ENCODE measurements around the gene CTBP1. TPM values are rescaled to one million over a fixed set of nuclear protein-coding genes. Genes with fewer than 3 reads are reported as not detected.

Gene CTBP1
- total and polyA plus RNA-seq, 7 donors = 67.9 to 162 (median 113) TPM

DNA sequence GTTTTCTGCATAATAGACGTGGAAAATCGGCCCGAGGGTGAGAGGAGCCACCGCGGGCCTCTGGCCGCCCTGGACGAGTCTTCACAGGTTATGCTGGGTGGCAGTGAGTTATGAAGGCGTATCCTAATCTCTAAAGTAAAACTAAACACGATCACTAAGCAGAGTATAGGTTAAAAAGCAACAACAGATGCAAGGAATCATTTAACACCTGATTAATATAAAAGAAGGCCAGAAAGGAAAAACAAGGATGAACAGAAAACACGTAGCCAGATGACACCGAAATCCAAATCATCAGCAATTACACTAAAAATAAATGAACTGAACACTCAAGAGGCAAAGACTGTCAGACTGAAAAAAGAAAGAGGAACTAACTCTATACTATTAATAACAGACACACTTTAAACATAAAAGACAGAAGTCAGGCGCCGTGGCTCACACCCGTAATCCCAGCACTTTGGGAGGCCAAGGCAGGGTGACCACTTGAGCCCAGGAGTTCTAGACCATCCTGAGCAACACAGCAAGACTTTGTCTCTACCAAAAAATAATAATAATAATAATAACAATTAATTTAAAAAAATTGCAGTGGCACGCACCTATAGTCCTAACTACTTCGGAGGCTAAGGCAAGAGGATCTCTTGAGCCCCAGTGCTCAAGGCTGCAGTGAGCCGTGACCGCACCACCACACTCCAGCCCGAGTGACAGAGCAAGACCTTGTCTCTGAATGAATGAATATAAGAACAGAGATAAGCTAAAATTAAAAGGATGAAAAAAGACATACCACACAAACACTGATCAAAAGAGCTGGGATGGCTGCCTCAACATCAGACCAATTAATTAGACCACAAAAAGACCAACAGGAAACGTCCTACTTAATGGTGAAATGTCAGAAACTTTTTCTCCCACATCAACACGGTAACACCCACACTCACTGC, 30.0 kb downstream of the CTBP1 start:
- 66 to 90% methylated on average over 21 of the region's 21 CpGs for WGBS, 2 donors
- Histone ChIP-seq H3K27ac (peak overlapping the region in 1 of 4 donors; percentile 39), H3K36me3 (peaks cover 23 to 83% (median 51%) of the 10 kb centered on the region in 4 donors)

DNA sequence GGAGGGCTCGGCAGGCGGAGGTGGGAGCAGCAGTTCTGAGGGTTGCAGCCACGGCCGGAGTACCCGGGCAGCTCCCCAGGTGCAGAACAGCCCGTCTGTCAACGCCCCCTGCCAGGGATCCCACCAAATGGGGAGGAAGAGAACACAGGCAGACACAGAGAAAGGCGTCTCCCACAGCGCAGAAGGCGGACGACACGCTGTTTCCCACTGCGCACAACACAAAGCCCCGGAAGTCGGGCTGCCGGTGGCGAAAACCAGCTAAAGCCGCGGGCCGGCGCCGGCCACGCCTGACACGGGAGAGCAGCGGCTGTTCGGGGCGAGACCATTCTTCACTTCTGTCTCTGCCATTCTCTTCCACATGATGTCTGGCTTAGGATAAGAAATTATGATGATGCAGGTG, 31.6 kb downstream of the CTBP1 start:
- DNase-seq = no peak
- Histone ChIP-seq H3K27me3 (no peaks in the 10 kb centered on the region), H3K9me3 (no peaks in the 10 kb centered on the region), H3K4me3 (no peak overlapping the region), H3K4me1 (peaks cover 0 to 20% (median 12%) of the 10 kb centered on the region in 4 donors), H3K36me3 (peaks cover 32 to 83% (median 52%) of the 10 kb centered on the region in 4 donors), H3K27ac (peak overlapping the region in 1 of 4 donors; percentile 25)
- no peak for TF ChIP-seq EP300 (IDR thresholded peaks at IDR 0.05)
- intact Hi-C loops (cut with DNase I) = no loop called here
- WGBS, 2 donors = 92 to 95% methylated on average over 27 of the region's 27 CpGs

More for the DNA sequence above, 30.0 kb downstream of the CTBP1 start:
- no peak for TF ChIP-seq POLR2AphosphoS5 (IDR thresholded peaks at IDR 0.05)
- Histone ChIP-seq H3K9me3 (no peaks in the 10 kb centered on the region), H3K4me3 (no peak overlapping the region), H3K27me3 (no peaks in the 10 kb centered on the region), H3K4me1 (peaks cover 0 to 10% (median 7%) of the 10 kb centered on the region in 4 donors)
- intact Hi-C loops (cut with DNase I) = no loop called here
- no peak for DNase-seq

DNA sequence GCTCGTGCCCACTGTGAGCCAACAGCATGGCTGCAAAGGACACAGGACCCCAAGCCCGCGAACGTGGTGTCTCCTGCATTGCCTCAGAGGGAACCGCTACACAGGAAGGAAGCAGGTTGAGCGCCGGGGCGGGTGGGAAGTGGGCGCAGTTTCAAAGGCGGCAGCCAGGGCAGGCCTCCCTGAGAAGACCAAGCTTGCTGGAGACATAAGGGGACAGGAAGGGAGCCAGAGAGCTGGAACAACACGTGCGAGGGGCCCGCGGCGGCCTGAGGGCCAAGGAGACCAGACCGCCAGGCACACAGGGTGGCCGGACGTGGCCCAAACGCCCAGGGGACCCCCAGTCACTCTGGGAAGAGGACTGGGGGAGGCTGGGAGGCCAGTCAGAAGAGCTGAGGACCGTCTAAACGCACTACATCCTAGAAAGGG, 32.0 kb downstream of the CTBP1 start:
- H3K4me1 ChIP-seq = peaks cover 0 to 25% (median 17%) of the 10 kb centered on the region in 4 donors
- WGBS, 2 donors = 43 to 82% methylated on average over 21 of the region's 21 CpGs
- no peaks in the 10 kb centered on the region for H3K9me3 ChIP-seq
- DNase-seq = no peak
- intact Hi-C loops (cut with DNase I) = no loop called here
- no peak overlapping the region for H3K4me3 ChIP-seq
- peaks cover 32 to 81% (median 50%) of the 10 kb centered on the region in 4 donors for H3K36me3 ChIP-seq
- peak overlapping the region in 1 of 4 donors; percentile 25 for H3K27ac ChIP-seq
- H3K27me3 ChIP-seq = no peaks in the 10 kb centered on the region
- TF ChIP-seq, protein P1, sequence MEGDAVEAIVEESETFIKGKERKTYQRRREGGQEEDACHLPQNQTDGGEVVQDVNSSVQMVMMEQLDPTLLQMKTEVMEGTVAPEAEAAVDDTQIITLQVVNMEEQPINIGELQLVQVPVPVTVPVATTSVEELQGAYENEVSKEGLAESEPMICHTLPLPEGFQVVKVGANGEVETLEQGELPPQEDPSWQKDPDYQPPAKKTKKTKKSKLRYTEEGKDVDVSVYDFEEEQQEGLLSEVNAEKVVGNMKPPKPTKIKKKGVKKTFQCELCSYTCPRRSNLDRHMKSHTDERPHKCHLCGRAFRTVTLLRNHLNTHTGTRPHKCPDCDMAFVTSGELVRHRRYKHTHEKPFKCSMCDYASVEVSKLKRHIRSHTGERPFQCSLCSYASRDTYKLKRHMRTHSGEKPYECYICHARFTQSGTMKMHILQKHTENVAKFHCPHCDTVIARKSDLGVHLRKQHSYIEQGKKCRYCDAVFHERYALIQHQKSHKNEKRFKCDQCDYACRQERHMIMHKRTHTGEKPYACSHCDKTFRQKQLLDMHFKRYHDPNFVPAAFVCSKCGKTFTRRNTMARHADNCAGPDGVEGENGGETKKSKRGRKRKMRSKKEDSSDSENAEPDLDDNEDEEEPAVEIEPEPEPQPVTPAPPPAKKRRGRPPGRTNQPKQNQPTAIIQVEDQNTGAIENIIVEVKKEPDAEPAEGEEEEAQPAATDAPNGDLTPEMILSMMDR (IDR thresholded peaks at IDR 0.05) = no peak
- TF ChIP-seq POLR2A (IDR thresholded peaks at IDR 0.05) (no peak), EP300 (IDR thresholded peaks at IDR 0.05) (no peak), POLR2AphosphoS5 (IDR thresholded peaks at IDR 0.05) (no peak)

DNA sequence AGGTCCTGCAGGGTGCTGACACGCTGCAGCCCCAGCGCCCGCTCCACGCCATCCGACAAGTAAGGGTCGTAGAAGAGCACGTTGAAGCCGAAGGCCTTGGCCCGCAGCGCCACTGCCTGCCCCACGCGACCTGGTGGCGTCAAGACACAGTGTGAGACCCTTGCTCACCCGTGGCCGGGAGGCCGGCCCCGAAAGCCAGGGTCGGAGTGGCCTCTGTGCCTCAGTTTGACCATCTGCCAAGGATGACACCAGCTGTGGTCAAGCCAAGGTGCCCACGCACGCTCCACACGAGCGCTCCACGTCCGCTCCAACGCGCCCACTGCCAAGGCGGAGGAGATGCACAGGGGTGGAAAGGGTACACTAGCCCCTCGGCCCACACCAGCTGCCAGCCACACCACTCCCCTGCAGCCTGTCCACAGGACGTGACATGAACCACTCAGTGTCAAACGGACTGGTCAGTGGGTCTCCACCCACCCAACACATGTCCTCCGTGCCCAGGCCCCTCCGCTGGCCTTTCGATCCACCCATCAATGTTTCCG, 32.8 kb downstream of the CTBP1 start:
- DNase-seq = no peak
- 96% methylated on average over 34 of the region's 34 CpGs for WGBS, 2 donors
- peak overlapping the region in 2 of 4 donors; percentile 8 to 25 for H3K27ac ChIP-seq
- no peaks in the 10 kb centered on the region for H3K27me3 ChIP-seq
- no peaks in the 10 kb centered on the region for H3K9me3 ChIP-seq
- TF ChIP-seq POLR2AphosphoS5 (IDR thresholded peaks at IDR 0.05) (no peak), POLR2A (IDR thresholded peaks at IDR 0.05) (no peak), EP300 (IDR thresholded peaks at IDR 0.05) (no peak)
- TF ChIP-seq, protein P1 (IDR thresholded peaks at IDR 0.05) = no peak
- H3K36me3 ChIP-seq = peaks cover 32 to 74% (median 45%) of the 10 kb centered on the region in 4 donors
- peaks cover 0 to 32% (median 24%) of the 10 kb centered on the region in 4 donors for H3K4me1 ChIP-seq
- intact Hi-C loops (cut with DNase I) = no loop called here
- H3K4me3 ChIP-seq = no peak overlapping the region

DNA sequence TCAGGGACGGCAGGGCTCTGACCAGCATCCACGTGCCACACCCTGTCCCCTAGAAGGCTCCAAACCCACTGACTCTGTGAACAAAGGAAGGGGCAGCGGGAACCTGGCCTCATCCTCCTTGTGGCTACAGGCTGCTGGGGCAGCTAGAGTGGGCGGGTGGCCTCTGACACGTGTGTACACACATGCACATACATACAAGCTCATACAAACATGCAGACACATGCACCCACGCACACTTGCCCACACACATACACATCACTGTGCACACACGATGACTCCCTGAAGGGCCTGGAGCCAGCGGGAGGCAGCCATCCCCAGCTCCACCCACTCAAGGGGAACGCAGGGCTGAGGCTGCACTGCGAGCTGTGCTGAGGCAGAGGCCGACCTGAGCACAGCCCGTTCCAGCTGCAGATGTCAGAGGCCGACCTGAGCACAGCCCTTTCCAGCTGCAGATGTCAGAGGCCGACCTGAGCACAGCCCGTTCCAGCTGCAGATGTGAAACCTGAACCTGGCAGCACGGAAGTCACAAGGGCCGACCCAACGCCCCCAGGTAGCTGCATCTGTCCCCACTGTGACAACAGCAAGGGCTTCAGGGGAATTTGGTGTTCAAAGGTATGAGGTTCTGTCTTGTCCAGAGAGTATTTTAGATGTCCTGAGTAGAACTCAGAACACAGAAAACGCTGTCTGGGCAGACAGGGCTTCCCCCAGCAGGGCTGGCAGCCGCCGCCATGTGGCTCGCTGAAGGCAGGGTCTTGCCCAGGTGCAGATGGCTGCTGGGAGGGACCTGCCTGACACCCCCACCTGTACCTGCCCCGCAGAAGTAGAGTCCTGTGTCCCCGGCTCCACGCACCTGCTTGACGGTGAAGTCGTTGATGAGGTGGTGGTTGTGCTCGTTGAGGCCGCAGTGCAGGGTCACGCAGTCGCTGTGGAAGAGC, 33.5 kb downstream of the CTBP1 start:
- intact Hi-C loops (cut with DNase I) = no loop called here
- Histone ChIP-seq H3K27me3 (no peaks in the 10 kb centered on the region), H3K9me3 (no peaks in the 10 kb centered on the region), H3K4me1 (peaks cover 0 to 39% (median 32%) of the 10 kb centered on the region in 4 donors), H3K27ac (peak overlapping the region in 1 of 4 donors; percentile 8), H3K36me3 (peaks cover 32 to 71% (median 44%) of the 10 kb centered on the region in 4 donors), H3K4me3 (no peak overlapping the region)
- WGBS, 2 donors = 85 to 88% methylated on average over 31 of the region's 31 CpGs
- DNase-seq = no peak
- TF ChIP-seq POLR2AphosphoS5 (IDR thresholded peaks at IDR 0.05) = peak in 1 of 4 donors; percentile 6
- TF ChIP-seq EP300 (IDR thresholded peaks at IDR 0.05) = no peak
- TF ChIP-seq POLR2A (IDR thresholded peaks at IDR 0.05) = no peak
- TF ChIP-seq, protein P1 (IDR thresholded peaks at IDR 0.05) = no peak
